ENCODE results near the gene LMBRD2. TPM values are rescaled to one million over a fixed set of nuclear protein-coding genes. Genes with fewer than 3 reads are reported as not detected.
A peak's percentile ranks its signal among the peaks of the same experiment; 100 is the strongest.
"Not testable (repeated sequence)": the region's sequence is repeated elsewhere in the genome, so short reads cannot be mapped to it uniquely, and the experiment has no call there.

LMBRD2 gene
- 47.3 and 61.7 TPM in 2 replicates for total RNA-seq
- 7.0 TPM for polyA plus RNA-seq (2012)

GRCh38 chr5:36151434-36152323, at the start of gene LMBRD2, which contains the start of gene SKP2:
TSS of gene LMBRD2 (minus strand) at chr5:36151887. CDS start at chr5:36143349, 8,538 bp downstream.
TSS of gene SKP2 (plus strand) at chr5:36152111. CDS start at chr5:36152263, 152 bp downstream.
- peak; percentile 99 for DNase-seq (ENCODE audit: low read depth)

GRCh38 chr5:36200513-36200912, 48.8 kb upstream of the LMBRD2 start:
- no peak for DNase-seq (ENCODE audit: low read depth)

DNA sequence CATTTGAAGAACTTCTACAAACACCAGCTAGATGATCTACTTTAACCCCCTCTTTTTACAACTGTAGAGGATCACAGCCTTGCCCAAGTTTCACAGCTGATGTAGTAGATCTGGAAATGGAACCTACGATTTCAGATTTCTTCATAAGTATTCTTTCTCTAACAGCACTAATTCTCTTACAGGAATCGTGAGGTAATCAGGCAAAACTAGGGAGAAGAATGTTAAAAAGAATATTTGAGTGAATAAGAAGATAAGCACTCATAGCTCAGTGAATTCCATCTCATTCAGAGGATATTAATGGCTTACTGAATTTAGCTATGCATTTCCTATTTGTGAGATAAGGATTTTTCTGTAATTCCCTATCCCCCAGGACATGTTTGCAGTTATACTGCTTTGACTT, 47.9 kb upstream of the LMBRD2 start:
- DNase-seq (ENCODE audit: low read depth), result no peak

GRCh38 chr5:36198783-36199182, 47.1 kb upstream of the LMBRD2 start:
- not testable (repeated sequence) for DNase-seq (ENCODE audit: low read depth)

DNA sequence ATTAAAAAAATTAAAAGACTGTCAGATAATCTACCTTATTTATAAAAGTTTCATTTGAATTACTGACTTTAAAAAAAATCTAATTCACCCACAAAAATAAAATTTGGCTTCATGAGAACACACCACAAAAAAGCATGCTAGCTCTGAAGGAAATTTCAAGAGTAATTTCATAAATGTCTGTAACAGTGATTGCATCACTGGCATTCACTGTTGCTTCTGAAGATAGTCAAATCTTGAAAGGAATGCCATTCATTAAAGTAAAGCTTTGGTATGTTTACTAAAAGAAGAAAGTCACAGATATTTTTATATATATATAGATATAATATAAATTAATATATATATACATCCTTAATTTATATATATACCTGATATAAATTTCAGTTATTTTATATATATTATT, 46.6 kb upstream of the LMBRD2 start:
- no peak for DNase-seq (ENCODE audit: low read depth)

GRCh38 chr5:36193746-36194145, 42.1 kb upstream of the LMBRD2 start:
- DNase-seq (ENCODE audit: low read depth), result no peak

GRCh38 chr5:36184408-36184807, 32.7 kb upstream of the LMBRD2 start:
- DNase-seq (ENCODE audit: low read depth), result not testable (repeated sequence)

- no peak for DNase-seq (ENCODE audit: low read depth)
Measured at GRCh38 chr5:36181774-36182173, 30.1 kb upstream of the LMBRD2 start.

- DNase-seq (ENCODE audit: low read depth), result no peak
Measured at GRCh38 chr5:36180556-36181350, 29.1 kb upstream of the LMBRD2 start.

DNA sequence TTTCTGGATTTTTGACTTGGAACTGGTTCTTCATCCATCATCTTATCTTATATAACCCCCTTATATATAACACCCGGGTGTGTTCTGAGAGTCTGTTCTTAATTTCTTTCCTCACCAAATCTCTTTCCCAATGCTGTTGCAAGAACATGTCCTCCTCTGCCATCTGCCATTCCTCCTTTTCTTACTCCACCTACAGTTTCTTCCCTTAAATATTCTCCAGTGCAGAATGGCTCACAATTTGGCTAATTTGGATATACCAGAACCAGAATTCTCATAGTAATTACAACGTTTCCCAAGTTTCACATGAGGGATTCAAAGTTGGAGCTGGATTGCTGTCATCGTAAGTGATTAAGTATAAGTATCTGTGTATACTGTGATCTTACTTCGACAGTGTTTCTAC, 28.3 kb upstream of the LMBRD2 start:
- DNase-seq (ENCODE audit: low read depth), result no peak

DNA sequence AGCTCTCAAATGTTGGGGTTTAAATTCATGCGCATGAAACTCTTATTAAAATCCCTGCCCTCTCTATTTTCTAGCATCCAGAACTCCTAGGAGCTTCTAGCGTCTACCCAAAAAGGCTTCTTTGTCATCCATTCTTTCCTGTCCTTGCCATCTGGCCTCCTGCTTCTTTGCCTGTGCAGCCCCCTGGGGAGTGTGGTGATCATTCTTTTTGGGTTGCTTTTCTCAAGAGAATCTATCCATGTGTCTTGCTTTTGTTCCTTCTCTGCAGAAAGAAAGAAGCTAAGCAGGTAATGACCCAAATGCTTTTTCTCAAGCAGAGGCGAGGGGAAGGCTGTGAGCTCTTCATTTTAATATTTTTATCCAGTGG, 26.8 kb upstream of the LMBRD2 start:
- DNase-seq (ENCODE audit: low read depth), result no peak

DNA sequence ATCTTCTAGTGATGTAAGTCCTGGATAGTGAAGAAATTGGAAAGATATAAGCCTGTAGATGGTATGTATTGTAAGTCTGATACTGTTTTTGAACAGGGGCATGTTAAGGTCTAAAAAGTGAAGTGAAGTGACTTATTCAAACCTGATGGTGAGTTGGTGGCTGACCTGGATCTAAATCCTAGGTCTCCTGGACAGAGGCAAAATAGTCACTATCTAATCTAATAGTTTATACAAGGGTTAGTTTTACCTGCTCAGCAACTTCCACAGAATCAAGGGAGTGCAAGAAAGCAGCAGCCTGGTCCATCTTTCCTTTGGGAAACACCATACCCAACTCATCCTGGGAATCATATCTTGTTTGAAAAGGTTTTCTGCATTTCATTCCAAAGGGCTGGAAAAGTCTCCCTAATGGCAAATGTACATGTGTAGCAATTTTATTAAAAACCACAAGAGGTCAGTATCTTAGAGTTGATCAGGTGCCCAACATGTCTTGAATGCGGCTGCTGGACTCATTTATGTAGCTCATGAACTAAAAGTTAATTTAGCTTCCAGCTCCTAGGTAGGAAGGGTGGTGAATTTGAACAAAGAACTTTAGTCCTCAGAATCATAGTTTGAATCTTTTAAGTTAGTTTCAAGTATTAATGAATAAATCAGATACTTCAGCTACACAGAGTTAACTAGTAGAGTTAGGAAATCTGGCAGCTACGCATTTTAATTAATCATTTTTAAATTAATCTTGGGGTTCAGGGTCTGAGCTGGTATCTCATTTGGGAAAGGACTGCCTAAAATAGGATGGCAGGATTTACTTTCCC, 26.2 kb upstream of the LMBRD2 start:
- DNase-seq (ENCODE audit: low read depth), result peak; percentile 39

GRCh38 chr5:36177154-36177553, 25.5 kb upstream of the LMBRD2 start:
- no peak for DNase-seq (ENCODE audit: low read depth)

DNA sequence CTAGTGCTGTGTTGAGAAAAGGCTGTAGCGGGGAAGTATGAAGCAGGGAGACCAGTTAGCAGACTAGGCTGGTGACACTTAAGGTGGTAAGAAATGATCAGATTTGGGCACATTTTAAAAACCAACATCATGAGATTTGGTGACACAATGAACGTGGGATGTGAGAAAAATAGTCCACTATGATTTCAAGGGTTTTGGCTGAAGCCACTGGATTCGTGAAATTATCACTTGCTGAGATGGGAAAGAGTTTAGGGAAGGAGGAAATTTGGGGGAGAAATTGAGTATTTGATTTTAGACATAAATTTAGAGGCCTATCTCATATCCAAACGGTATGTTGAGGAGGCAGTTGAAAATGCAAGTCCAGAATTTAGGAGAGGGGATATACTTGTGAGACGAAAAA, 23.4 kb upstream of the LMBRD2 start:
- no peak for DNase-seq (ENCODE audit: low read depth)

DNA sequence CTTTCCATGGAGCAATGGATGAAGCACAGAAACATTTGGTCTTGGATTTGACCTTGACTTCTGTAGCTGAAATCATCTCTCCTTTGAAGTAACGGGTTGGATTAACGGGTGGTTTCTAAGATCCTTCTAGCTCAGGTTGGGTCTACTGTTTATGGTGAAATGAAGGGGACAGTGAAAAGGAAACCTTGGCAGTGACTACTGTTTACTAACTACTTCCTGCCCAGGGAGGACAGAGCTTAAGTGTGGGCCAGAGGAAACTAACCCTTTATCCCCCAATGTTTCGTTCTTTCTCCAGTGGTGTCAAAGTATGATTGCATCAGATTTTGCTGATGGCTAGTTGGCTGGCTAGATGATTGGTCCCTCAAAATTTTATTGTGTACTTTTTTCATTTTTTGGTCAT, 22.4 kb upstream of the LMBRD2 start:
- no peak for DNase-seq (ENCODE audit: low read depth)

- DNase-seq (ENCODE audit: low read depth), result no peak
Measured at GRCh38 chr5:36173426-36173825, 21.7 kb upstream of the LMBRD2 start.

DNA sequence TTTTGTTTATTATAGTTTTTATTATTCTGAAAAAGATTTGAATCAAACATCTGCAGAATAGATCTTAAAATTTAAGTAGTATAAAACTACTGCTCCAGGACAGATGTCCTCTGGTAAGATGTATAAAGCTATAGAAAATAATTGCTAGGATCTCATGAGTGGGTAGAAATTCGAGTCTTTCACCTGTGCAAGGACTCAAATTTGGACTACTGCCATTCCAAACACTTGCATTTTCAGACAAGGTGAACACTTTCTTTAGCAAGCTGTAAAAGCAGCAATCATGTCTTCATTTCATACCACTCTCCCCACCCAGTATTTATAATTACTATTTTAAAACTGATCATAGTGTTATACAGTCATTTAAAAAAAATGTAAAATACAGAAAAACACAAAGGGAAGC, 20.9 kb upstream of the LMBRD2 start:
- DNase-seq (ENCODE audit: low read depth), result no peak

DNA sequence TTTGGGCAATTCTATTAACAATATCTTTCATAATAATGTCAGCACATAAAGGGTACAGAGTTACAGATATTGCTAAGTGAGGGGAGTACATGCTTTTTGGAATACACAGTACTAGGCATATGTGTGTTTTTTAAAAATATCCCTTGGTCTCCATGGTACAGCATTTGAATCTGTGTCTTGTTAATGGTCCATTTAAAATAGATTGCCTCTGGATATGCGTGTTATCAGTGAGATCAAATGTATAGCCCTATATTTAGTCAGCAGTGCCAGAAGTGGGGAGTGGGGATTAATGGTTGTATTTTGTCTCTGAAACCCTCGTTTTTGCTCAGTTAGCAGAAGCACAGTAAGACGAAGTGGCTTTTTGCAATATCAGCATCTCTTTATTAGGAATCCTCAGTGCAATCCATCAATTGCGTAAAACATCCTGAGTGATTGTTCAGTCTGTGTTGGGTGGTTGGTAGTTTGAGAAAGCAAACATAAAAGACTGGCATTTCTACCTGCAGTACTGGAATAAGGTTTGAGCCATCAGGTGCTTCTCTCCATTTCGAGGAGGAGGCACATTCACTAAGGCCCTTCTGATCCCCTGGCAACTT, 19.2 kb upstream of the LMBRD2 start:
- no peak for DNase-seq (ENCODE audit: low read depth)

DNA sequence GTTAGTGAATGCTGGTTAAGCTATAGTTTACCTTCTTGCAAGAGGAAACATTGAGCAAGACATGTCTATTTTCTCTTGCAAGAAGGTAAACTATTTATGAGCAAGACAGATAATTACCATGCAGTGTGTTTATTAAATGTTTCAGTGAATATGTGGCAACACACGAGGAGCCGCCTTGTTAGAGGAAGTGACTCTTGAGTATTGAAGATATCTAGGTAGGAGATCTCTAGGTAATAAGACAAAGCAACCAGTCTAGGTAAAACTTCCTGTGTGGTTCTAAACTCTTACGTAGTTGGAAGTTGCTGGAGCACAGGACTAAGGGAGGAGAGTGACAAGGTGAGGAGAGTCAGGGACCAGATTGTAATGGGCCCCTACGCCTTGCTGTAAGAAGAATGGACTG, 17.1 kb upstream of the LMBRD2 start:
- DNase-seq (ENCODE audit: low read depth), result no peak

DNA sequence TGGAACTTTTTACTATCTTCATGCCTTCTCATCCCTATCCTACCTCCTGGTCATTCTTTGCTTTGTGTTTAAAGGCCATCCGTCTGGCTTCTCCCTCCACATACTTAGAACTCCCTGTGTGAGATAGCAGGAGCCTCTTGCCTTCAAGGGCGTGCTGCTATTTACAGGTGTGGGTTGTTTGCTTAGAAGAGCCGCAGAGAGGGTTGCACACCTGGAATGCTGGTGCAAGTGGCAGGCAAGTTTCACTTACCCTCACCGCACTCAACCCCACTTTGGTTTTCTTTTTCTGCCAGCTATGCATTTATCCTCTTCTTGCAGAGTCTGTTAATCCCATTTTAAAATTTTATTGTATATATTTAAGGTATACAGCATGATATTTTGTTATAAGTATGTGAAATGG, 12.8 kb upstream of the LMBRD2 start:
- DNase-seq (ENCODE audit: low read depth), result no peak
